ENCODE results near the gene PRR12. TPM values are rescaled to one million over a fixed set of nuclear protein-coding genes. Genes with fewer than 3 reads are reported as not detected.

The PRR12 gene
- total and polyA plus RNA-seq, 9 donors = 2.8 to 44.1 (median 30.1) TPM

DNA sequence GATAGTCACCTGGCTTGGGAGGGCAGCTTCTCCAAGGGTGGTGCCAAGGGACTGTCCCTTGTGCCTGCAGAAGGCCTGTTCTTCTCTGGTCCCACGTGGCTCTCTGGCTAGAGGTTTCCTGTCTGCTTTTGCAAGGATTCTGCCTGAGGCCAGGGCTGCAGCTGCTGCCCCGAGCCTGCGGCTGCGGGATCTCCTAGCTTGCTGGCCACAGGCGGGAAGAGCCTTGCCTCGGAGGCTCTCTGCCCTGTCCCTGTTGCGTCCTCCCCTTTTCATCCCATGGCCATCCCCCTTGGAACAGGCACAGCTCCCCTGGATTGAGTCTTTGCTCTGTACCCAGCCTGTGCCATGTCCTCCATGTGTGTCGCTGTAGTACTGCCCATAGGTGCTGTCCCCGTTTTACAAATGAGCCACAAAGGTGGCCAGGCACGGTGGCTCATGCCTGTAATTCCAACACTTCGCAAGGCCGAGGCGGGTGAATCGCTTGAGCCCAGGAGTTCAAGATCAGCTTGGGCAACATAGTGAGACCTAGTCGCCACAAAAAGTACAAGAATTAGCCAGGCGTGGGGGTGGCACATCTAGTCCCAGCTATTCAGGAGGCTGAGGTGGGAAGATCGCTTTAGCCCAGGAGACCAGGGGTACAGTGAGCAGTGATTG is 65.6 kb downstream of the PRR12 start:
- Histone ChIP-seq H3K27ac (no peak overlapping the region), H3K36me3 (no peaks in the 10 kb centered on the region), H3K27me3 (no peaks in the 10 kb centered on the region), H3K4me3 (no peak overlapping the region), H3K9me3 (no peaks in the 10 kb centered on the region), H3K4me1 (ENCODE audit: insufficient read depth) (no peaks in the 10 kb centered on the region)
- intact Hi-C loops (cut with DNase I) = no loop called here
- no peak for TF ChIP-seq POLR2A (IDR thresholded peaks at IDR 0.05)
- TF ChIP-seq, protein P1, sequence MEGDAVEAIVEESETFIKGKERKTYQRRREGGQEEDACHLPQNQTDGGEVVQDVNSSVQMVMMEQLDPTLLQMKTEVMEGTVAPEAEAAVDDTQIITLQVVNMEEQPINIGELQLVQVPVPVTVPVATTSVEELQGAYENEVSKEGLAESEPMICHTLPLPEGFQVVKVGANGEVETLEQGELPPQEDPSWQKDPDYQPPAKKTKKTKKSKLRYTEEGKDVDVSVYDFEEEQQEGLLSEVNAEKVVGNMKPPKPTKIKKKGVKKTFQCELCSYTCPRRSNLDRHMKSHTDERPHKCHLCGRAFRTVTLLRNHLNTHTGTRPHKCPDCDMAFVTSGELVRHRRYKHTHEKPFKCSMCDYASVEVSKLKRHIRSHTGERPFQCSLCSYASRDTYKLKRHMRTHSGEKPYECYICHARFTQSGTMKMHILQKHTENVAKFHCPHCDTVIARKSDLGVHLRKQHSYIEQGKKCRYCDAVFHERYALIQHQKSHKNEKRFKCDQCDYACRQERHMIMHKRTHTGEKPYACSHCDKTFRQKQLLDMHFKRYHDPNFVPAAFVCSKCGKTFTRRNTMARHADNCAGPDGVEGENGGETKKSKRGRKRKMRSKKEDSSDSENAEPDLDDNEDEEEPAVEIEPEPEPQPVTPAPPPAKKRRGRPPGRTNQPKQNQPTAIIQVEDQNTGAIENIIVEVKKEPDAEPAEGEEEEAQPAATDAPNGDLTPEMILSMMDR (IDR thresholded peaks at IDR 0.05) = no peak
- TF ChIP-seq EP300 (IDR thresholded peaks at IDR 0.05) = no peak
- 86 to 90% (median 89%) methylated on average over 16 to 17 of the region's 17 CpGs for WGBS, 3 donors
- DNase-seq = no peak

DNA sequence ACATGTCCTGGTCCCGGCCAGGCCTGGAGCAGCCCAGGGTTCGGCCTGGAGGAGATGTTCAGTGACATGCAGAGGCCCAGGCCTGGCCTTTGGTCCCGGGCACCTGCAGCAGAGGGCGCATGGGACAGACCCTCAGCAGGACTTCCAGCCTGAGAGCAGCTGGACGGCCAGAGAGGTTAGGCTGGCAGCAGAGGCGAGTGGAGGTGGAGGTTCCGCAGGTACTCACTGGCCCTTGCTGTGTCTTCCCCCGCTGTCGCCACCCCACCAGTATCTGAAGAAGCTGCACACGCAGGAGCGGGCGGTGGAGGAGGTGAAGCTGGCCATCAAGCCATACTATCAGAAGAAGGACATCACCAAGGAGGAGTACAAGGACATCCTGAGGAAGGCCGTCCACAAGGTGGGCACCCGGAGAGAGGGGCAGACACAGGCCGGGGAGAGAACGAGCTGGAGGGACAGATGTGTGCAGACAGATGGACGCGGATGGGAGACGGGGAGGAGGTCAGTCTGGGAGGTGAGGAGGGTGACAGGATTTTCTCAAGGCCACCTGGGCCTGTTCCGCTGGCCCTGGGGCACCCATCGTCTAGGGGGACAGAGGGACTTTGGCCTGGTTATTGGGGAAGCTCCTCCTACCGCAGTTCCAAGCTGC is 66.6 kb downstream of the PRR12 start:
- no peak for DNase-seq
- H3K27me3 ChIP-seq = no peaks in the 10 kb centered on the region
- WGBS, 3 donors = 78 to 82% (median 79%) methylated on average over 22 of the region's 22 CpGs
- no peak overlapping the region for H3K4me3 ChIP-seq
- no peak overlapping the region for H3K27ac ChIP-seq
- intact Hi-C loops (cut with DNase I) = no loop called here
- no peaks in the 10 kb centered on the region for H3K4me1 ChIP-seq (ENCODE audit: insufficient read depth)
- H3K36me3 ChIP-seq = no peaks in the 10 kb centered on the region
- no peaks in the 10 kb centered on the region for H3K9me3 ChIP-seq
- TF ChIP-seq EP300 (IDR thresholded peaks at IDR 0.05) (no peak), POLR2A (IDR thresholded peaks at IDR 0.05) (no peak)
- TF ChIP-seq, protein P1 (IDR thresholded peaks at IDR 0.05) = no peak

DNA sequence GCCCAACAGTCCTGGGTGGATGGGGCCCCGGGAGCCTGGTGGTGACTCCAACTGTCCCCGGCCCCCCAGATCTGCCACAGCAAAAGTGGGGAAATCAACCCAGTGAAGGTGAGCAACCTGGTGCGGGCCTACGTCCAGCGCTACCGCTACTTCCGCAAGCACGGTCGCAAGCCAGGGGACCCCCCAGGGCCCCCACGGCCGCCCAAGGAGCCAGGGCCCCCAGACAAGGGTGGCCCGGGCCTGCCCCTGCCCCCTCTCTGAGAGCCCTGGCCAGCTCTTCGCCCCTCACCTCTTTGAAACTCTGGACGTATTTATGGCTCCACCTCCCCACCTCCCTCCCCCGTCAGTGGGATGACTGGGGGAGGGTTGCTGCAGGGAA is 67.1 kb downstream of the PRR12 start:
- H3K4me3 ChIP-seq = no peak overlapping the region
- TF ChIP-seq EP300 (IDR thresholded peaks at IDR 0.05) (no peak), POLR2A (IDR thresholded peaks at IDR 0.05) (no peak)
- TF ChIP-seq, protein P1 (IDR thresholded peaks at IDR 0.05) = no peak
- no peaks in the 10 kb centered on the region for H3K9me3 ChIP-seq
- WGBS, 3 donors = 80 to 84% (median 83%) methylated on average over 15 of the region's 15 CpGs
- no peaks in the 10 kb centered on the region for H3K27me3 ChIP-seq
- H3K36me3 ChIP-seq = no peaks in the 10 kb centered on the region
- no peaks in the 10 kb centered on the region for H3K4me1 ChIP-seq (ENCODE audit: insufficient read depth)
- no peak for DNase-seq
- intact Hi-C loops (cut with DNase I) = no loop called here
- H3K27ac ChIP-seq = no peak overlapping the region

DNA sequence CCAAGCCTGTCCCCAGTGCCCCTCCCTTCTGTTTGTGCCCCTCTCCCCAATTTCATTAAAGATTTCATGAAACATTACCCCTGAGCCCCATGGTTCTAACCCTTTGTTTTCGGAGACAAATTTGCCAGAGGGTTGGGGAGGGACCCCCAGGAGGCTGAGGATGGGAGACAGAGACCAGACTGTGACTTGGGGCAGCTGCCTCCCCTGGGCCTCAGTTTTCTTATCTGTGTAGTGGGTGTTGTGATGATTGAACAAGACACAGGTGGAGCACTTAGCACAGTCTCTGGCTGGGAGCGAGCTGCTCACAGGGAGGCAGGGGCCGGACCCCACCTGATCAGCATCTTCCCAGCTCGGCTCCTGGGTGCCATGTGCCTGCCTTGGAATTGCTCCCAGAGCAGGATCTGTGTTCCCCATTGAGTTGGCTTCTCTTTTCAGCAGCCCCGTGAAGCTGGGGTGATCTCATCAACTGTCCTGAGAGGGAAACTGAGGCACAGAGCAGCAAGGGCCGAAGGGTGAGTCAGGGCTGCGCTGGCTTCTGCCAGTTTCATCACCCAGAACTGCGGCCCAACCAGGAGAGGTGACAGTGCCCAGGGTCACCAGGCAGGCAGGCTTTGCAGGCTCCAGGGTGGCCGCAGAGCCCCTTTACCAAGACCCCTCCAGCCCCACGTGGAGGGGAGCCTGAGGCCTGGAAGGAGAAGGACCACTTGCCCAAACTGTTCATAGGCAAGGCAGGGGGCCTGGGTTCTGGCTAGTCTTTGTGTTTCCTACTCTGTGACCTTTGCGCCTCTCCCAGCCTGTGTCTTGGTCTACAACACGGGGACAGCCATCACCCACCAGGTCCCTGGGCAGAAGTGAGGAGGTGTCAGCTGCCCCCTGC is 67.8 kb downstream of the PRR12 start:
- Histone ChIP-seq H3K36me3 (no peaks in the 10 kb centered on the region), H3K4me3 (no peak overlapping the region), H3K27me3 (no peaks in the 10 kb centered on the region), H3K27ac (no peak overlapping the region), H3K4me1 (ENCODE audit: insufficient read depth) (no peaks in the 10 kb centered on the region), H3K9me3 (no peaks in the 10 kb centered on the region)
- intact Hi-C loops (cut with DNase I) = no loop called here
- 85 to 90% (median 87%) methylated on average over 11 to 12 of the region's 12 CpGs for WGBS, 3 donors
- TF ChIP-seq EP300 (IDR thresholded peaks at IDR 0.05) (no peak), POLR2A (IDR thresholded peaks at IDR 0.05) (no peak)
- TF ChIP-seq, protein P1 (IDR thresholded peaks at IDR 0.05) = no peak
- DNase-seq = no peak
